Uterus (tissue), 2 donors: ENCODE measurements around the gene PTH1R.

ENCODE experiments used
- CTCF ChIP-seq, 4 experiments: fragments of 200-600 bp in 2 of 4; fragments of 450-650 bp in 2 of 4; sonication (generic) in 2 of 4; IDR thresholded peaks; one replicate each; pipeline ENCODE4 v1.5.1; 2016 to 2019; ENCODE audit warnings: antibody characterized with exemption in 4 of 4, mild to moderate bottlenecking in 2 of 4, moderate library complexity in 1 of 4
- POLR2A ChIP-seq, 2 donors: fragments of 450-650 bp; IDR thresholded peaks; one replicate each; pipeline ENCODE4 v1.6.1; 2016; ENCODE audit warnings: antibody characterized with exemption in 2 of 2, mild to moderate bottlenecking in 1 of 2, moderate library complexity in 1 of 2

- no peak for TF ChIP-seq CTCF (IDR thresholded peaks at IDR 0.05)
- TF ChIP-seq POLR2A (IDR thresholded peaks at IDR 0.05) = no peak
Measured at GRCh38 chr3:46918202-46918601, 40.7 kb downstream of the PTH1R start.
